Measurements from ENCODE around the gene GRIA3.

GRIA3 gene

GRCh38 chrX:123203772-123204171 is 19.7 kb downstream of the GRIA3 start:
- no peak overlapping the region for H3K4me3 ChIP-seq (ENCODE audit: control insufficient read depth, low read depth, low read length)
- TF ChIP-seq CTCF (conservative IDR thresholded peaks at IDR 0.05; ENCODE audit: control insufficient read depth, insufficient read depth, low read depth, low read length): peak; percentile 27
- DNase-seq (ENCODE audit: low read depth): no peak

- DNase-seq (ENCODE audit: low read depth): no peak
- no peak for TF ChIP-seq CTCF (conservative IDR thresholded peaks at IDR 0.05; ENCODE audit: control insufficient read depth, insufficient read depth, low read depth, low read length)
Measured at GRCh38 chrX:123206176-123206575, 22.1 kb downstream of the GRIA3 start.

GRCh38 chrX:123210252-123210651 is 26.2 kb downstream of the GRIA3 start:
- TF ChIP-seq CTCF (conservative IDR thresholded peaks at IDR 0.05; ENCODE audit: control insufficient read depth, insufficient read depth, low read depth, low read length): no peak
- no peak for DNase-seq (ENCODE audit: low read depth)
- no peak overlapping the region for H3K4me3 ChIP-seq (ENCODE audit: control insufficient read depth, low read depth, low read length)

More at GRCh38 chrX:123206176-123206575, 22.1 kb downstream of the GRIA3 start:
- no peak overlapping the region for H3K4me3 ChIP-seq (ENCODE audit: control insufficient read depth, low read depth, low read length)

- DNase-seq (ENCODE audit: low read depth): peak; percentile 5
- H3K4me3 ChIP-seq (ENCODE audit: control insufficient read depth, low read depth, low read length): no peak overlapping the region
- no peak for TF ChIP-seq CTCF (conservative IDR thresholded peaks at IDR 0.05; ENCODE audit: control insufficient read depth, insufficient read depth, low read depth, low read length)
Measured at GRCh38 chrX:123215397-123216089, 31.5 kb downstream of the GRIA3 start.

GRCh38 chrX:123217077-123217476 is 33.0 kb downstream of the GRIA3 start:
- TF ChIP-seq CTCF (conservative IDR thresholded peaks at IDR 0.05; ENCODE audit: control insufficient read depth, insufficient read depth, low read depth, low read length): no peak

GRCh38 chrX:123217728-123218127 is 33.6 kb downstream of the GRIA3 start:
- no peak overlapping the region for H3K4me3 ChIP-seq (ENCODE audit: control insufficient read depth, low read depth, low read length)
- DNase-seq (ENCODE audit: low read depth): no peak
- TF ChIP-seq CTCF (conservative IDR thresholded peaks at IDR 0.05; ENCODE audit: control insufficient read depth, insufficient read depth, low read depth, low read length): no peak

More at GRCh38 chrX:123217077-123217476, 33.0 kb downstream of the GRIA3 start:
- H3K4me3 ChIP-seq (ENCODE audit: control insufficient read depth, low read depth, low read length): no peak overlapping the region
- peak; percentile 78 for DNase-seq (ENCODE audit: low read depth)
